GM12892 (cell line): ENCODE measurements around the gene ANKLE1.

Experiments
- POLR2A ChIP-seq: IDR thresholded peaks from 2 replicates; pipeline ENCODE4 v1.6.1; 2011; ENCODE audit warnings: low read depth, low read length, control low read depth
- POLR2AphosphoS5 ChIP-seq: IDR thresholded peaks from 2 replicates; pipeline ENCODE4 v1.6.1; 2011; ENCODE audit warnings: low read depth, low read length, control low read depth

- no peak for TF ChIP-seq POLR2A
- TF ChIP-seq POLR2AphosphoS5 = no peak
Measured at GRCh38 chr19:17259934-17260333, 21.8 kb upstream of the ANKLE1 start.
